ENCODE data around the gene GLRB.
"Not testable (repeated sequence)": the region's sequence is repeated elsewhere in the genome, so short reads cannot be mapped to it uniquely, and the experiment has no call there.

GLRB gene

GRCh38 chr4:157075811-157076577 lies at the start of gene GLRB:
Gene GLRB, plus strand, starts transcription at chr4:157076150. Its CDS starts 1,875 bp downstream, at chr4:157078025.
- peak; percentile 13 to 37 for DNase-seq

DNA sequence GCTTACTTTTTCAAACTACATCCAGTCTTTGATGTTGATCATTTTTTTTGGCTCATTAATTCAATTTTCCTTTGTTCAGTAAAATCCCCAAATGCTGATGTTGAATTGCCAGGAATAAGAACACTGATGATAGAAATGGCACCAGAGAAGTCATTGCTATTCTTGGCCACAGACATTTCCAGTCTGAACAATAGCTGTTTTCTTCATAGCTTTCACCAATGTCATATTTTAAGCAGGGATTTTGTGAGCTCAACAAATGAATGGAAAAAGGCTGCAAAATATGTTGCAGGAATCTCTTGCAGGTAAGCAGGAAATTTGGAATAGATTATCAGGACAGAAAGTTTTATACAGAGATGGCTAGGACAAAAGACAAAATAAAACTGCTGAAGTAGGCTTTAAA lies 40.5 kb upstream of the GLRB start:
- no peak for DNase-seq

GRCh38 chr4:157040405-157040804 lies 35.5 kb upstream of the GLRB start:
- no peak for DNase-seq

DNA sequence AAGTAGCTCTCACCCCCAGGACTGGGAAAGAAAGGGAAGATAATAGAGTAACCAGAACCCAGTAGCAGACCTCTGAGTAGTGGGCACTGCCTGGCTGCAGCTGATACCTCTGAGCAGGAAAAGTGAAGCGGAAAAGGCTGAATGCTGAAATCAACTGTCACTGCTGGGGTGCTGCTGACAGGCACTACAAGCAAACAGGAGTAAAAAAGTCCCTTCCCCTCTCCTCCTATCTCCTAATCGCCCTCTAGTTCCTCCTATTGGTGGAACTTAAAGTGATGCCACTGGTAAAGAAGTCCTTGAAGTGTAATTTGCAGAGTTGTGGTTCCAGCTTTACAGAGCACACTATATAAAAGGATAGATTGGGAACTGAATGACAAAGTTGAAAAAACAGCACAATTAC lies 32.8 kb upstream of the GLRB start:
- peak; percentile 96 to 97 for DNase-seq

- peak; percentile 84 to 85 for DNase-seq
Observed at GRCh38 chr4:157045507-157046127, 30.3 kb upstream of the GLRB start.

GRCh38 chr4:157048248-157048647 lies 27.7 kb upstream of the GLRB start:
- DNase-seq: no peak

DNA sequence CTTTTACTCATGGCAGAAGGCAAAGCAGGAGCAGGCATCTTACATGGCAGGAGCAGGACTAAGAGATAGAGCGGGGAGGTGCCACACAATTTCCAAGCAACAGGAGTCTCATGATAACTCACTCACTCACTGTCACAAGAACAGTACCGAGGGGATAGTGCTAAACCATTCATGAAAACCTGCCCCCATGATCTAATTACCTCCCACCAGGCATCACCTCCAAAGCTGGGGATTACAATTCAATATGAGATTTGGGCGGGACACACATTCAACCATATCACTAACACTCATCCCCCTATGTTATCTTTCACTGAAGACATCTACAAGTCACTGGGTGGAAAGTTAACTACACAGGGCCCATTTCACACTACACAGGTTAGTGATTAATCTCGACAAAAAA lies 25.4 kb upstream of the GLRB start:
- DNase-seq: no peak

DNA sequence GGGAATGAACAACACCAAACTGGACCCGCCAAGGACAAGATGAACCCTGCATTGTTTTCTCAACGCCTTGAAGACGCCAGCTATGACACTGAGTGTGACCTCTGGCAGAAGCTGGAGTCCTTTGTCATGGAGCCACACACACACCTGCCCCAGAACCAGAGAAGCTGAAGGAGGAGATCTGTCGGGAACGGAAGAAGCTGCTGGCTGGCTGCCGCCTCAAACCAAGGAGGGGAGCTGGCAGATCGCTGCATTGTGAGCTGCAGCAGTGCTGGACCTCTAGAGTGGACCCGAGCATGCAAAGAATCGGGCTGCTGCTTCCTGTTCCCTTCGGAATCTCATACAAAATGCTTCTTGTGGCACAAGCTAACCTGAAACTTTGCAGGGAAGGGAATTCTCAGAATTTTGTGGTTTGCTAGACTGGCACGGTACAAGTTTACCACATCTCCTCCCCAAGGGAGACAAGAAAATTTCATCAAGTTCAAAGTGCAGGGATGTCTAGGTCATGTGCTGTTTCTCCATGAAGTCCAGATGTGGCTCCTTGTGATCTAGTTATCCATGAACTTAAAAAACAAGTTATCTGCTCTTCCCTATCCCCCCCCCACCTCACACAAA lies 23.4 kb upstream of the GLRB start:
- DNase-seq: no peak

DNA sequence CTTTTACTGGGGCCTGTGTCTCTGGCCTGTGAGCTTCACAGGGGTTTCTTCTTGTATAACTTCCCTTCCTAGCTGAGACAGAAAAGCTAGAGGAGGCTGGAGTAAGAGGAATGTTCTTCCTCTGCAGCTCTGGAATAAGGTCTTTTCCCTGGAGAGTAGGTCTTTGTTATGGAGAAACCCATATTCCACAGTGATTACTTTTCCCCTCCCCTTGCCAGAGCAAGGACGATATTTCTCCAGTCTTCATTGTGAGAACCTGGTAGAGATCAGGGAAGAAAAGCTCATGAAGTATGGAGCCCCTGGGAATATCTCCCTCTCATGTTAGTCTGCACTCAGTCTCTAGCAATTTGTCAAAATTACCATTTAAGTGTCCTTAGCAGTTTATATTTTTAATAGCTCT lies 18.7 kb upstream of the GLRB start:
- DNase-seq: no peak

GRCh38 chr4:157058899-157059298 lies 17.1 kb upstream of the GLRB start:
- not testable (repeated sequence) for DNase-seq

GRCh38 chr4:157072002-157072401 lies 3.9 kb upstream of the GLRB start:
- peak in 1 of 2 experiments; percentile 44 for DNase-seq

GRCh38 chr4:157075401-157075800 lies 549 bp upstream of the GLRB start:
- DNase-seq: no peak

GRCh38 chr4:157076578-157076947 lies 613 bp downstream of the GLRB start:
- DNase-seq: no peak

- no peak for DNase-seq
Observed at GRCh38 chr4:157079441-157079840, 3.5 kb downstream of the GLRB start.

DNA sequence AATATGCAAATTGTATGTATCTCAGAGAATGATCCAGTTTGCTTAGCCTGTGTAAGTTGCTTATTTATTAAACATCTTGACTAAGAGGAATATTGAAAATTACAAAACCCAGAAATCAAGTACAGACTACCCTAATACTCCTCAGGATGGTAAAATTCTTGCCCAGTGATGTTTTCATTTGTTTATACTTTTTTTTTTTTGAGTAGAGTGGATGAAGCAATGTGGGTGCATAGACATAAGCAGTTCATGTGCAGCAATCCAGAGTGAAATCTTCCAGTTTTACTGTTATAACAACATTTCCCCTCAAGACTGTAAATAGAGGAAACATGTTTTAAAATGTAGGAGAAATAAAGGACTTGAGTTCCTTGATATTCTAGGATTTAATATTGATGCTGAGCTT lies 4.7 kb downstream of the GLRB start:
- DNase-seq: no peak

- no peak for DNase-seq
Observed at GRCh38 chr4:157095716-157096115, 19.8 kb downstream of the GLRB start.

- no peak for DNase-seq
Observed at GRCh38 chr4:157096439-157096838, 20.5 kb downstream of the GLRB start.

- no peak for DNase-seq
Observed at GRCh38 chr4:157099506-157099905, 23.6 kb downstream of the GLRB start.

DNA sequence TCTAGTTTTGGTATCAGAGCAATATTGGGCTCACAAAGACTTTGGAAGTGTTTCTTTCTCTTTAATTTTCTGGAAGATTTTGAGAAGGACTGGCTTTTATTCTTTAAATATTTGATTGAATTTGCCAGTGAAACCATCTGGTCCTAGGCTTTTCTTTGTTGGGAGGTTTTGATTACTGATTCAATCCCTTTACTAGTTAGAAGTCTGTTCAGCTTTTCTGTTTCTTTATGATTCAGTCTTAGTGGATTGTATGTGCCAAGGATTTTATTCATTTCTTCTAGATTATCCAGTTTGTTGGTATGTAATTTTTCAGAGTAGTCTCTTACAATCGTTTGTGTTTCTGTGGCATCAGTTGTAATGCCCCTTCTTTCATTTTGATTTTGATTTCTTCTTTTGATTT lies 28.6 kb downstream of the GLRB start:
- no peak for DNase-seq

DNA sequence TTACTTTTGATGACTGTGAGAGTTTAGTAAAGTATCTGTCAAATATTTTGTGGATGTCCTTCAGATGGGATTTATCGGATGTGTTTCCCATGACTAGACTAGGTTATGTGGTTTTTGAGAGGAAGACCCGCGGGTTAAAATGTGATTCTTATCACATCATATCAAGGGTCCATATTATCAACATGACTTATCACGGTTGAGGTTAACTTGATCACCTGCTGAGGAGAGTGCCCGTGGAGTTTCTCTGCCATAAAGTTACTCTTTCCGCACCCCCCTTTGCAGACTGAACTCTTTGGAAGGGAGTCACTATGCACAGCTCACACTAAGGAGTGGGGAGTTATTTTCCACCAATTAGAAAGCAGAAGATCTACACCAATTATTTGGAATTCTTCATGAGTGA lies 38.7 kb downstream of the GLRB start:
- DNase-seq: no peak

- DNase-seq: no peak
Observed at GRCh38 chr4:157115613-157116335, 39.8 kb downstream of the GLRB start.

GRCh38 chr4:157121401-157121800 lies 45.5 kb downstream of the GLRB start:
- no peak for DNase-seq

DNA sequence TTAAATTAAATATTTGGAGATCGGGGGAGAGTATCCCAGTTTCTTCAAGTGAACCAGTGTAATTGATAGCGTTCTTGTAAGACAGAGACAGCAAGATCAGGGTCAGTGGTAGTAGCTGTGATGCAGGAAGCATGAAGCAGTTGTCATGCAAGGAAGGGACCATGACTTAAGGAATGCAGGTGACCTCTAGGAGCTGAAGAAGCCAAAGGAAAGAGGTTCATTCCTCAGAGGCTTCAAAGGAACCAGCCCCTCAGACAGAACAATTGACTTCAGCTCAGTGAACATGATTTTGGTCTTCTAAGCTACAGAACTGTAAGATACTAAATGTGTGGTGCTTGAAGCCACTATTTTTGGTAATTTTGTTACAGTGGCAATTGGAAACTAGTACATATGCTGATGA lies 51.6 kb downstream of the GLRB start:
- DNase-seq: no peak

DNA sequence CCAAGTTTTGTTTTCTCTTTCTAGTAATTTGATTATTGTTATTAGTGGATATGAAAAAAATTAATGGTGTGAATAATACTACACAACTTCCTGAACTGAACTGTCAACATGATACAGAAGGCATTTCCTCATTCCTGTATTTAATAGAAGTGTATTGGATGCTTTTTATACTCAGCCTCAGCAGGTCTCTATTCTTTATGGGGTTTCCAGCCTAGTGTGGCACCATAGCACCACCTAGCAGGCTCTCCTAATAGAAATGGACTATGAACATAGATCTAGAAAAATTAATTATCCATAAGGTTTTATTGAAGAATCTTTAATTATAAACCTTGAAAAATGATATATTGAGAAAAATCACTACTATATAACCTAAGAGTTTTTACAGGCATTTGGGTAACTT lies 52.4 kb downstream of the GLRB start:
- peak; percentile 29 to 44 for DNase-seq

All from Kasumi-1 (cell line).